NCI-H2081 (cell line): Measurements from ENCODE around the gene KANSL1.
"Not testable (repeated sequence)": the region's sequence is repeated elsewhere in the genome, so short reads cannot be mapped to it uniquely, and the experiment has no call there.

Source experiments
- DNase-seq, 2 experiments: peaks; one replicate each; lab custom pipeline; 2025; lab: John Stamatoyannopoulos, UW

KANSL1 gene

GRCh38 chr17:46193151-46193625, at the start of gene KANSL1:
TSS of gene KANSL1 (minus strand) at chr17:46193429. CDS start at chr17:46172143, 21,286 bp downstream.
- peak; percentile 92 to 93 for DNase-seq

GRCh38 chr17:46231359-46231758, 38.1 kb upstream of the KANSL1 start:
- not testable (repeated sequence) for DNase-seq

- peak; percentile 93 to 96 for DNase-seq
Measured at GRCh38 chr17:46225274-46225794, 32.1 kb upstream of the KANSL1 start.

- DNase-seq = not testable (repeated sequence)
Measured at GRCh38 chr17:46224864-46225263, 31.6 kb upstream of the KANSL1 start.

GRCh38 chr17:46223041-46223440, 29.8 kb upstream of the KANSL1 start:
- not testable (repeated sequence) for DNase-seq

- DNase-seq = no peak
Measured at GRCh38 chr17:46216682-46217081, 23.5 kb upstream of the KANSL1 start.

GRCh38 chr17:46212634-46213435, 19.6 kb upstream of the KANSL1 start:
- DNase-seq = peak; percentile 44 to 63

GRCh38 chr17:46208997-46209396, 15.8 kb upstream of the KANSL1 start:
- DNase-seq = no peak

GRCh38 chr17:46205975-46206374, 12.7 kb upstream of the KANSL1 start:
- no peak for DNase-seq

GRCh38 chr17:46202424-46202823, 9.2 kb upstream of the KANSL1 start:
- no peak for DNase-seq

GRCh38 chr17:46201491-46201890, 8.3 kb upstream of the KANSL1 start:
- no peak for DNase-seq

- DNase-seq = no peak
Measured at GRCh38 chr17:46200197-46200596, 7.0 kb upstream of the KANSL1 start.

GRCh38 chr17:46199379-46199778, 6.2 kb upstream of the KANSL1 start:
- DNase-seq = no peak

GRCh38 chr17:46198233-46198632, 5.0 kb upstream of the KANSL1 start:
- no peak for DNase-seq

GRCh38 chr17:46197530-46197929, 4.3 kb upstream of the KANSL1 start:
- no peak for DNase-seq

- DNase-seq = no peak
Measured at GRCh38 chr17:46195939-46196716, 2.9 kb upstream of the KANSL1 start.

GRCh38 chr17:46195217-46195855, 2.1 kb upstream of the KANSL1 start:
- DNase-seq = no peak

- peak; percentile 12 to 55 for DNase-seq
Measured at GRCh38 chr17:46194393-46195216, 1.4 kb upstream of the KANSL1 start.

GRCh38 chr17:46193626-46194392, 580 bp upstream of the KANSL1 start:
- peak; percentile 94 to 97 for DNase-seq

- peak; percentile 72 to 82 for DNase-seq
Measured at GRCh38 chr17:46192439-46193150, 634 bp downstream of the KANSL1 start.
